AG04450 (cell line): ENCODE data around the gene ZDHHC12. TPM values are rescaled to one million over a fixed set of nuclear protein-coding genes. Genes with fewer than 3 reads are reported as not detected.

Source experiments
- CTCF ChIA-PET: fragments of 300-600, 350-600 bp; formaldehyde crosslinking; extraction: SDS; loops from one replicate; lab custom pipeline; 2022; ENCODE audit warnings: antibody characterized with exemption, inconsistent platforms; lab: Charles Lee
- POLR2A ChIA-PET: fragments of 350-600 bp; formaldehyde crosslinking; extraction: SDS; loops from one replicate; lab custom pipeline; 2021; ENCODE audit warnings: antibody characterized with exemption, inconsistent platforms; lab: Yijun Ruan, JAX
- DNase-seq: peaks from one replicate; pipeline ENCODE4 v3.0.0-alpha.2; 2011; ENCODE audit warnings: low read depth, low spot score
- H3K27ac ChIP-seq: one replicate; pipeline ENCODE4 v1.5.1; 2012; ENCODE audit warnings: low read depth, low read length, control low read depth
- H3K27me3 ChIP-seq: one replicate; pipeline ENCODE4 v1.6.0; 2012; ENCODE audit warnings: low read length; ENCODE audit not compliant: control insufficient read depth, insufficient read depth
- H3K4me3 ChIP-seq: 2 replicates; pipeline ENCODE4 v1.5.1; 2011; ENCODE audit warnings: mild to moderate bottlenecking, low read depth, low read length, control low read depth
- H3K9me3 ChIP-seq: 2 replicates; pipeline ENCODE4 v1.5.1; 2012; ENCODE audit warnings: low read length; ENCODE audit not compliant: control insufficient read depth, insufficient read depth
- CTCF ChIP-seq: IDR thresholded peaks from 2 replicates; pipeline ENCODE4 v1.5.1; 2011; ENCODE audit warnings: low read depth, low read length, control low read depth, inconsistent platforms
- polyA plus RNA-seq: library from polyadenylated mRNA; depleted of rRNA; stranded (reverse); fragments of >200 nt; gene quantifications from 2 replicates; pipeline ENCODE4 v1.2.3, GENCODE V29; 2011

The ZDHHC12 gene
- polyA plus RNA-seq, 1 experiment = 23.2 TPM

GRCh38 chr9:128689293-128689774 is 34.6 kb downstream of the ZDHHC12 start:
- TF ChIP-seq CTCF = no peak
- Histone ChIP-seq H3K9me3 (no peaks in the 10 kb centered on the region; the same call in 1 of the 2 replicates), H3K27me3 (no peaks in the 10 kb centered on the region), H3K27ac (no peak overlapping the region), H3K4me3 (peak overlapping the region; percentile 94)
- no peak for DNase-seq
- CTCF ChIA-PET = interaction anchor here (0.8 to 1.0 kb wide), 2 partner anchors 56 to 129 kb away, joined by 4 to 9 read pairs; partner anchors contain the start of gene ENDOG
- POLR2A ChIA-PET = interaction anchor here (0.8 to 1.5 kb wide), 5 partner anchors 18 to 32 kb away, joined by 3 to 11 read pairs (median 6); no protein-coding TSS in a partner anchor

GRCh38 chr9:128688501-128689292 is 35.2 kb downstream of the ZDHHC12 start, which contains the start of gene SET:
TSS of gene SET (plus strand) at chr9:128689222. CDS start at chr9:128689583, 361 bp downstream.
- ChIA-PET CTCF (interaction anchor here (1.0 kb wide), 1 partner anchor 129 kb away, joined by 9 read pairs; the partner anchor contains the start of gene ENDOG), POLR2A (interaction anchor here (0.8 to 1.5 kb wide), 4 partner anchors 19 to 31 kb away, joined by 4 to 11 read pairs (median 6); no protein-coding TSS in a partner anchor)
- Histone ChIP-seq H3K9me3 (no peaks in the 10 kb centered on the region; the same call in 1 of the 2 replicates), H3K27ac (peak within 1 kb of the TSS; percentile 78), H3K27me3 (no peaks in the 10 kb centered on the region), H3K4me3 (peak within 1 kb of the TSS; percentile 94)
- peak; percentile 66 for DNase-seq
- no peak for TF ChIP-seq CTCF

GRCh38 chr9:128687453-128687852 is 36.5 kb downstream of the ZDHHC12 start:
- ChIA-PET POLR2A (no interaction called here), CTCF (no interaction called here)
- DNase-seq = no peak
- no peak for TF ChIP-seq CTCF
- no peaks in the 10 kb centered on the region; the same call in 1 of the 2 replicates for H3K9me3 ChIP-seq
- H3K27me3 ChIP-seq = no peaks in the 10 kb centered on the region
- no peak overlapping the region for H3K27ac ChIP-seq
- no peak overlapping the region for H3K4me3 ChIP-seq

- ChIA-PET POLR2A (no interaction called here), CTCF (no interaction called here)
Observed at GRCh38 chr9:128685636-128686489, 38.1 kb downstream of the ZDHHC12 start.

More at GRCh38 chr9:128685636-128686489, 38.1 kb downstream of the ZDHHC12 start:
- no peak for DNase-seq
- no peak overlapping the region for H3K27ac ChIP-seq
- H3K27me3 ChIP-seq = no peaks in the 10 kb centered on the region
- H3K4me3 ChIP-seq = peak overlapping the region; percentile 31
- TF ChIP-seq CTCF = no peak
- no peaks in the 10 kb centered on the region; the same call in 1 of the 2 replicates for H3K9me3 ChIP-seq
